ENCODE results near the gene ZNF831. TPM values are rescaled to one million over a fixed set of nuclear protein-coding genes. Genes with fewer than 3 reads are reported as not detected.

Gene ZNF831
- total RNA-seq, 1 experiment from 2014 or later = not detected

DNA sequence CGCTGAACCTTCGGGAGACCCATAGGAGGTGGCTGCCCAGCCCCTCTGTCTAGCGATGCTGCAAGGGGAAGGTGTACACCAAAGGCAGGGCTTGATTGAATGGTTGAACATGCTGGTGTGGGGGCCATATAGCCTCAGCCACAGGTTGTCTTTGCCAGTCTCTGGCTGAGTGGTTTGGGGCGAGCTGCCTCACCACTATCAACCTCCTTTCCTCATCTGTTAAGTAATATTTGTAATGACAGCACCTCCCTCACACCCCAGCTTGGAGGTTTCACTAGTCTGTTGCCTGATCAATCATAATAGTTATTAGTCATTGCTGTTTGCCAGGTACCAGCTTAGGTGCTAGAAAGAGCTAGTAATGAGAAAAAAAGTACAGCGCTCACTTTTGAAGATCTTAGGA lies 11.8 kb upstream of the ZNF831 start:
- POLR2A ChIA-PET = interaction anchor here (0.9 to 1.3 kb wide), 2 partner anchors 9 to 17 kb away, joined by 3 to 4 read pairs; no protein-coding TSS in a partner anchor
- TF ChIP-seq, protein P1, sequence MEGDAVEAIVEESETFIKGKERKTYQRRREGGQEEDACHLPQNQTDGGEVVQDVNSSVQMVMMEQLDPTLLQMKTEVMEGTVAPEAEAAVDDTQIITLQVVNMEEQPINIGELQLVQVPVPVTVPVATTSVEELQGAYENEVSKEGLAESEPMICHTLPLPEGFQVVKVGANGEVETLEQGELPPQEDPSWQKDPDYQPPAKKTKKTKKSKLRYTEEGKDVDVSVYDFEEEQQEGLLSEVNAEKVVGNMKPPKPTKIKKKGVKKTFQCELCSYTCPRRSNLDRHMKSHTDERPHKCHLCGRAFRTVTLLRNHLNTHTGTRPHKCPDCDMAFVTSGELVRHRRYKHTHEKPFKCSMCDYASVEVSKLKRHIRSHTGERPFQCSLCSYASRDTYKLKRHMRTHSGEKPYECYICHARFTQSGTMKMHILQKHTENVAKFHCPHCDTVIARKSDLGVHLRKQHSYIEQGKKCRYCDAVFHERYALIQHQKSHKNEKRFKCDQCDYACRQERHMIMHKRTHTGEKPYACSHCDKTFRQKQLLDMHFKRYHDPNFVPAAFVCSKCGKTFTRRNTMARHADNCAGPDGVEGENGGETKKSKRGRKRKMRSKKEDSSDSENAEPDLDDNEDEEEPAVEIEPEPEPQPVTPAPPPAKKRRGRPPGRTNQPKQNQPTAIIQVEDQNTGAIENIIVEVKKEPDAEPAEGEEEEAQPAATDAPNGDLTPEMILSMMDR (IDR thresholded peaks at IDR 0.05; ENCODE audit: unreplicated experiment) = no peak
- DNase-seq (ENCODE audit: unreplicated experiment) = no peak
- CTCF ChIA-PET = interaction anchor here (0.6 to 0.9 kb wide), 4 partner anchors 12 to 145 kb away, joined by 3 to 4 read pairs (median 3); no protein-coding TSS in a partner anchor
- H3K36me3 Mint-ChIP-seq (ENCODE audit: insufficient read depth, unreplicated experiment) = no peaks in the 10 kb centered on the region
- intact Hi-C loops (cut with micrococcal nuclease) = no loop called here
- peaks cover 57% of the 10 kb centered on the region for H3K27me3 Mint-ChIP-seq (ENCODE audit: insufficient read depth, unreplicated experiment)
- H3K27ac Mint-ChIP-seq (ENCODE audit: low read depth, unreplicated experiment) = no peak overlapping the region
- no peaks in the 10 kb centered on the region for H3K9me3 Mint-ChIP-seq (ENCODE audit: unreplicated experiment)
- BruUV-seq (replicated peaks) = no TSS peak
- no peak overlapping the region for H3K4me3 Mint-ChIP-seq (ENCODE audit: unreplicated experiment)
- peaks cover 8% of the 10 kb centered on the region for H3K4me1 Mint-ChIP-seq (ENCODE audit: insufficient read depth, unreplicated experiment)

DNA sequence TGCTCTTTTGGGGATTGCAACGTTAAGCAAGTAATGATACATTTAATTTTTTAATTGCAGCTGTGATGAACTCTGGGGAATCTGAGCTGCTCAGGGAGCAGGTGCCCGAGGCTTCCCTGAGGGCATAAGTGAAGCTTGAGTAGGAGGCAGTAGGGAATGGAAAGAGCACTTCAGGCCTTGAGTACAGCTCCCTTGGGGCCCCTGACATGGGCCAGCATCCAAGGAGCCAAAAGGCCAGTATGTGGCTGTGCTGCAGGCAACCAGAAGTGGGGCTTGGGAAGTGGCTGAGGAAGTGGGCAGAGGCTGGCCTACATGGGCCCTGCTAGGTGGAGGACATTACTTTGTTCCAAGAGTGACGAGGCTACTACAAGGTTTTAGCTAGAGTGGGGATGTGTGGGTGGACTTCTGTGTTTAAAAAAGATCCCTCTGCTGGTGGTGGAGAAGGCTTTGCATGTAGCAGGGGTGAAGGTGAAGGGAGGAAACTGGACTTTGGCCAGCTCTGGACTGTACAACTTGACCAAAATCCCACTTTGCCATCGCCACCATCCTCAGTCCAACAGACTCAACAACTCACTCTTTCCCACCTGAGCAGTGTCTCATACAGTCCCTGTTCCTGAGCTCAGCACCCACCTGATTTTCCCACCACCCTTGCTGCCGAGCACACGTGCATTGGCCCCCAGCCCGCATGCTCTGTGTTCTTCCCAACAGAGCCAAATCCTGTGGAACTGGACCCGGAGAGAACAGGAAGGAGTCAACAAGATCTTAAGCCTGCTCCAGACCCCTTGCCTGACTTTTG lies 10.9 kb upstream of the ZNF831 start:
- peaks cover 8% of the 10 kb centered on the region for H3K4me1 Mint-ChIP-seq (ENCODE audit: insufficient read depth, unreplicated experiment)
- H3K36me3 Mint-ChIP-seq (ENCODE audit: insufficient read depth, unreplicated experiment) = no peaks in the 10 kb centered on the region
- BruUV-seq (replicated peaks) = no TSS peak
- peaks cover 57% of the 10 kb centered on the region for H3K27me3 Mint-ChIP-seq (ENCODE audit: insufficient read depth, unreplicated experiment)
- TF ChIP-seq, protein P1 (IDR thresholded peaks at IDR 0.05; ENCODE audit: unreplicated experiment) = no peak
- H3K9me3 Mint-ChIP-seq (ENCODE audit: unreplicated experiment) = no peaks in the 10 kb centered on the region
- POLR2A ChIA-PET = interaction anchor here (1.1 kb wide), 1 partner anchor 18 kb away, joined by 3 read pairs; no protein-coding TSS in a partner anchor
- no peak for DNase-seq (ENCODE audit: unreplicated experiment)
- CTCF ChIA-PET = interaction anchor here (0.5 to 0.9 kb wide), 7 partner anchors 13 to 1489 kb away, joined by 3 to 4 read pairs (median 3); no protein-coding TSS in a partner anchor
- H3K4me3 Mint-ChIP-seq (ENCODE audit: unreplicated experiment) = no peak overlapping the region
- intact Hi-C loops (cut with micrococcal nuclease) = no loop called here
- H3K27ac Mint-ChIP-seq (ENCODE audit: low read depth, unreplicated experiment) = no peak overlapping the region

- no peaks in the 10 kb centered on the region for H3K9me3 Mint-ChIP-seq (ENCODE audit: unreplicated experiment)
- no peak overlapping the region for H3K4me3 Mint-ChIP-seq (ENCODE audit: unreplicated experiment)
- H3K4me1 Mint-ChIP-seq (ENCODE audit: insufficient read depth, unreplicated experiment) = peaks cover 8% of the 10 kb centered on the region
- no peak overlapping the region for H3K27ac Mint-ChIP-seq (ENCODE audit: low read depth, unreplicated experiment)
- ChIA-PET POLR2A (interaction anchor here (1.1 kb wide), 1 partner anchor 18 kb away, joined by 3 read pairs; no protein-coding TSS in a partner anchor), CTCF (interaction anchor here (0.5 to 1.9 kb wide), 5 partner anchors 11 to 302 kb away, joined by 3 to 9 read pairs (median 4); no protein-coding TSS in a partner anchor)
- TF ChIP-seq, protein P1 (IDR thresholded peaks at IDR 0.05; ENCODE audit: unreplicated experiment) = no peak
- intact Hi-C loops (cut with micrococcal nuclease) = no loop called here
- peak; percentile 52 for DNase-seq (ENCODE audit: unreplicated experiment)
- no peaks in the 10 kb centered on the region for H3K36me3 Mint-ChIP-seq (ENCODE audit: insufficient read depth, unreplicated experiment)
- peaks cover 61% of the 10 kb centered on the region for H3K27me3 Mint-ChIP-seq (ENCODE audit: insufficient read depth, unreplicated experiment)
- BruUV-seq (replicated peaks) = no TSS peak
Observed at GRCh38 chr20:59153355-59153681, 10.3 kb upstream of the ZNF831 start.

DNA sequence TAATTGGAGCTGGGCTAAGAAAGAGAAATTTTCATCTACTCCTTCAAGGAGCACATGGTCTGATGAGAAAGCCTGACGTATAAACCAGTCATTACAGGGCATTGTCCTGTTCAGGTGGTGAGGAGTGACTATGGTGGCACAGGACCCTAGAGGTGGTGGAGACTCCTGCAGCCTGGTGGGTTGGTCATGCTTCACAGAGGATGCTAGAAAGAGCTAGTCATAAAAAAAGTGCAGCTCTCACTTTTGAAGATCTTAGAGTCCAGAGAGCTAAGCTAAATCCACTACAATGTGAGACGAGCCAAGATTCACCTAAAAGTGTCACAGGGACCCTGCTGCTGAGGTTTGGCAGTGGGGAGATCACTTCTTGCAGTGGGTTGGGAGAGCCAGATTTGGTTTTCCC lies 9.8 kb upstream of the ZNF831 start:
- Mint-ChIP-seq H3K9me3 (ENCODE audit: unreplicated experiment) (no peaks in the 10 kb centered on the region), H3K36me3 (ENCODE audit: insufficient read depth, unreplicated experiment) (no peaks in the 10 kb centered on the region), H3K4me3 (ENCODE audit: unreplicated experiment) (no peak overlapping the region), H3K27me3 (ENCODE audit: insufficient read depth, unreplicated experiment) (peaks cover 64% of the 10 kb centered on the region), H3K4me1 (ENCODE audit: insufficient read depth, unreplicated experiment) (peaks cover 8% of the 10 kb centered on the region), H3K27ac (ENCODE audit: low read depth, unreplicated experiment) (no peak overlapping the region)
- no TSS peak for BruUV-seq (replicated peaks)
- CTCF ChIA-PET = interaction anchor here (0.6 to 1.9 kb wide), 4 partner anchors 10 to 302 kb away, joined by 3 to 9 read pairs (median 4); no protein-coding TSS in a partner anchor
- TF ChIP-seq, protein P1 (IDR thresholded peaks at IDR 0.05; ENCODE audit: unreplicated experiment) = no peak
- POLR2A ChIA-PET = no interaction called here
- no peak for DNase-seq (ENCODE audit: unreplicated experiment)
- intact Hi-C loops (cut with micrococcal nuclease) = no loop called here

All from MCF 10A (cell line).